ENCODE data around the gene MAPK10. TPM values are rescaled to one million over a fixed set of nuclear protein-coding genes. Genes with fewer than 3 reads are reported as not detected.

Gene MAPK10
- polyA plus RNA-seq, 1 donor (not counting 4 experiments of a cell fraction or from before 2014, with no cell fraction given), result 8.2 TPM

GRCh38 chr4:86398187-86398586 lies 38.3 kb upstream of the MAPK10 start:
- no peaks in the 10 kb centered on the region for H3K9me1 ChIP-seq (ENCODE audit: control insufficient read depth, extremely low read depth, insufficient read depth, low read length)
- no peaks in the 10 kb centered on the region for H3K9me3 ChIP-seq (ENCODE audit: control insufficient read depth, low read depth, low read length)
- no peaks in the 10 kb centered on the region for H4K20me1 ChIP-seq (ENCODE audit: control insufficient read depth, extremely low read depth, insufficient read depth, low read length)
- H3K36me3 ChIP-seq (ENCODE audit: control insufficient read depth in 2 of 2, extremely low read depth in 1 of 2, insufficient read depth in 2 of 2, low read length in 2 of 2), result no peaks in the 10 kb centered on the region
- H2AFZ ChIP-seq (ENCODE audit: control insufficient read depth, low read length), result no peak overlapping the region
- H3K4me2 ChIP-seq (ENCODE audit: control insufficient read depth, extremely low read depth, insufficient read depth, low read depth, low read length), result no peak overlapping the region
- no peak for FAIRE-seq
- dilution Hi-C loops (cut with MboI; ENCODE audit: extremely low pct_ligation_motif_present, low sequenced_read_pairs), result no loop called here
- no peak for DNase-seq (ENCODE audit: low read depth, low spot score)
- H3K79me2 ChIP-seq (ENCODE audit: control insufficient read depth, insufficient read depth, low read length), result no peaks in the 10 kb centered on the region
- no peak overlapping the region for H3K4me3 ChIP-seq (ENCODE audit: control insufficient read depth in 2 of 3, extremely low read depth in 1 of 3, insufficient read depth in 2 of 3, low read depth in 1 of 3, low read length in 3 of 3)
- no peak for TF ChIP-seq EZH2 (IDR thresholded peaks at IDR 0.05; ENCODE audit: low read length)
- no peak for TF ChIP-seq CTCF (optimal IDR thresholded peaks at IDR 0.05 in 1 of 3, IDR thresholded peaks at IDR 0.05 in 1 of 3, conservative IDR thresholded peaks at IDR 0.05 in 1 of 3; ENCODE audit: extremely low read depth in 1 of 3, insufficient read depth in 2 of 3, low read length in 3 of 3)
- H3K4me1 ChIP-seq (ENCODE audit: control insufficient read depth, extremely low read depth, insufficient read depth, low read length), result no peaks in the 10 kb centered on the region
- no peaks in the 10 kb centered on the region for H3K27me3 ChIP-seq (ENCODE audit: control insufficient read depth, extremely low read depth, insufficient read depth, low read length)
- H3K9ac ChIP-seq (ENCODE audit: control insufficient read depth, extremely low read depth, insufficient read depth, low read length), result no peak overlapping the region
- H3K27ac ChIP-seq (ENCODE audit: control insufficient read depth, insufficient read depth, low read length), result no peak overlapping the region

- Histone ChIP-seq H3K79me2 (ENCODE audit: control insufficient read depth, insufficient read depth, low read length) (no peaks in the 10 kb centered on the region), H4K20me1 (ENCODE audit: control insufficient read depth, extremely low read depth, insufficient read depth, low read length) (no peaks in the 10 kb centered on the region), H3K4me2 (ENCODE audit: control insufficient read depth, extremely low read depth, insufficient read depth, low read depth, low read length) (no peak overlapping the region), H3K36me3 (ENCODE audit: control insufficient read depth in 2 of 2, extremely low read depth in 1 of 2, insufficient read depth in 2 of 2, low read length in 2 of 2) (no peaks in the 10 kb centered on the region), H3K27me3 (ENCODE audit: control insufficient read depth, extremely low read depth, insufficient read depth, low read length) (no peaks in the 10 kb centered on the region), H3K9me3 (ENCODE audit: control insufficient read depth, low read depth, low read length) (no peaks in the 10 kb centered on the region), H2AFZ (ENCODE audit: control insufficient read depth, low read length) (no peak overlapping the region), H3K4me1 (ENCODE audit: control insufficient read depth, extremely low read depth, insufficient read depth, low read length) (peaks cover 6% of the 10 kb centered on the region), H3K4me3 (ENCODE audit: control insufficient read depth in 2 of 3, extremely low read depth in 1 of 3, insufficient read depth in 2 of 3, low read depth in 1 of 3, low read length in 3 of 3) (no peak overlapping the region), H3K9ac (ENCODE audit: control insufficient read depth, extremely low read depth, insufficient read depth, low read length) (no peak overlapping the region), H3K27ac (ENCODE audit: control insufficient read depth, insufficient read depth, low read length) (no peak overlapping the region), H3K9me1 (ENCODE audit: control insufficient read depth, extremely low read depth, insufficient read depth, low read length) (no peaks in the 10 kb centered on the region)
- FAIRE-seq, result no peak
- dilution Hi-C loops (cut with MboI; ENCODE audit: extremely low pct_ligation_motif_present, low sequenced_read_pairs), result no loop called here
- no peak for TF ChIP-seq CTCF (optimal IDR thresholded peaks at IDR 0.05 in 1 of 3, IDR thresholded peaks at IDR 0.05 in 1 of 3, conservative IDR thresholded peaks at IDR 0.05 in 1 of 3; ENCODE audit: extremely low read depth in 1 of 3, insufficient read depth in 2 of 3, low read length in 3 of 3)
- no peak for TF ChIP-seq EZH2 (IDR thresholded peaks at IDR 0.05; ENCODE audit: low read length)
- no peak for DNase-seq (ENCODE audit: low read depth, low spot score)
These were observed 33.9 kb upstream of the MAPK10 start for GRCh38 chr4:86393749-86394148.

Measured in keratinocyte (primary cell).